ENCODE results near the gene TAS2R40.
A peak's percentile ranks its signal among the peaks of the same experiment; 100 is the strongest.

Gene TAS2R40

GRCh38 chr7:143239813-143240212, 18.0 kb downstream of the TAS2R40 start:
- TF ChIP-seq CTCF (IDR thresholded peaks at IDR 0.05; ENCODE audit: low read depth, low read length): no peak
- DNase-seq (ENCODE audit: low read depth in 2 of 2): peak; percentile 31 to 86

GRCh38 chr7:143240291-143241168, 18.7 kb downstream of the TAS2R40 start:
- peak; percentile 90 to 91 for DNase-seq (ENCODE audit: low read depth in 2 of 2)
- H3K4me3 ChIP-seq (replicated peaks in 1 of 2; ENCODE audit: low read depth in 2 of 2, low read length in 2 of 2): no peak overlapping the region
- TF ChIP-seq CTCF (IDR thresholded peaks at IDR 0.05; ENCODE audit: low read depth, low read length): peak; percentile 92

More at GRCh38 chr7:143239813-143240212, 18.0 kb downstream of the TAS2R40 start:
- no peak overlapping the region for H3K4me3 ChIP-seq (replicated peaks in 1 of 2; ENCODE audit: low read depth in 2 of 2, low read length in 2 of 2)

DNA sequence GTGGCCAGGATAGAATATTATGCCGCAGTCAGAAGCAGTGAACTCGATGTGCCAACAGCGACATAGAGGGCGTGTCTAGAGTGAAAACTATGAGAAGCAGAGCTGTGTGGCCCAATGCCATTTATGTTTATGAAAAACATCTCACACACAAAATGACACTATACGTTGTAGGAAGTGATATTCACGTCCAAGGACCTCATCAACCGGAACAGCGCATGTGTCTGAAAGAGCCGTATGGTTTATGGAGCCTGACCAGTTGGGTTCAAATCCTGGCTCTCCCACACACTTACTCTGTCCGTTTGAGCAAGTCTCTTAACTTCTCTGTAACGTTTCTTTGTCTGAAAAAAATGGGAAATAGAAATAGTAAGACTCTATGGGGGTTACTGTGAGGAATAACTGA, 20.5 kb downstream of the TAS2R40 start:
- no peak overlapping the region for H3K4me3 ChIP-seq (replicated peaks in 1 of 2; ENCODE audit: low read depth in 2 of 2, low read length in 2 of 2)
- TF ChIP-seq CTCF (IDR thresholded peaks at IDR 0.05; ENCODE audit: low read depth, low read length): no peak
- no peak for DNase-seq (ENCODE audit: low read depth in 2 of 2)

GRCh38 chr7:143243111-143243510, 21.3 kb downstream of the TAS2R40 start:
- DNase-seq (ENCODE audit: low read depth in 2 of 2): no peak
- H3K4me3 ChIP-seq (replicated peaks in 1 of 2; ENCODE audit: low read depth in 2 of 2, low read length in 2 of 2): no peak overlapping the region
- TF ChIP-seq CTCF (IDR thresholded peaks at IDR 0.05; ENCODE audit: low read depth, low read length): no peak

- no peak for DNase-seq (ENCODE audit: low read depth in 2 of 2)
- no peak for TF ChIP-seq CTCF (IDR thresholded peaks at IDR 0.05; ENCODE audit: low read depth, low read length)
- no peak overlapping the region for H3K4me3 ChIP-seq (replicated peaks in 1 of 2; ENCODE audit: low read depth in 2 of 2, low read length in 2 of 2)
Measured at GRCh38 chr7:143243614-143244013, 21.8 kb downstream of the TAS2R40 start.

DNA sequence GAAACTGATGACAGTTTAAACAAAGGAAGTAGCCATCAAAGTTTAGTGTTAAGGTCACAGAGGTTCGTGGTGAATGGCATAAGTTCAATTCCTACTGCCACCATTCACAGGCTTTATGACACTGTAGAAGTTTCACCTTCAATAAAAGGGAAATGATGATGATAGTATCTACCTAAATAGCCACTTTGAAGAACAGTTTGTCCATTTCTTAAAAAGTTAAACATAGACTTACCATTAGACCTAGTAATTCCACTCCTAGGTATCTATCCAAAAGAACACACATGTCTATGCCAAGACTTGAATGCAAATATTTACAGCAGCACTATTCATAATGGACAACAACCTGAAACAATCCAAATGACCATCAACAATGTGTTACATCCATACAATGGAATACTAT, 22.5 kb downstream of the TAS2R40 start:
- no peak overlapping the region for H3K4me3 ChIP-seq (replicated peaks in 1 of 2; ENCODE audit: low read depth in 2 of 2, low read length in 2 of 2)
- no peak for TF ChIP-seq CTCF (IDR thresholded peaks at IDR 0.05; ENCODE audit: low read depth, low read length)

More for the DNA sequence above, 22.5 kb downstream of the TAS2R40 start:
- no peak for DNase-seq (ENCODE audit: low read depth in 2 of 2)

All from cardiac fibroblast (primary cell).